B cell (primary cell): ENCODE measurements around the gene KRTAP5-10. TPM values are rescaled to one million over a fixed set of nuclear protein-coding genes. Genes with fewer than 3 reads are reported as not detected.
"Not testable (repeated sequence)": the region's sequence is repeated elsewhere in the genome, so short reads cannot be mapped to it uniquely, and the experiment has no call there.

Experiments used
- ATAC-seq: fragments of 200-7000 bp; cut with Tn5 transposase; one replicate; pipeline ENCODE4 v1.10.0; 2021; ENCODE audit warnings: low read depth, mild to moderate bottlenecking, moderate number of reproducible peaks, moderate library complexity
- CTCF ChIA-PET: fragments of 350-600 bp; sonication (Branson Sonifier 250); formaldehyde crosslinking; loops from one replicate; lab custom pipeline; 2021; ENCODE audit warnings: antibody characterized with exemption, inconsistent platforms; lab: Charles Lee
- POLR2A ChIA-PET: fragments of 350-600 bp; sonication (Branson Sonifier 250); formaldehyde crosslinking; loops from one replicate; lab custom pipeline; 2021; ENCODE audit warnings: antibody characterized with exemption; lab: Charles Lee
- DNase-seq: peaks from one replicate; pipeline ENCODE4 v3.0.0; 2013
- H2AFZ ChIP-seq: 2 replicates; pipeline ENCODE4 v1.6.1; 2012; ENCODE audit warnings: mild to moderate bottlenecking, low read depth, low read length; ENCODE audit not compliant: insufficient read depth, poor library complexity, severe bottlenecking
- H3K27ac ChIP-seq, 2 donors: 1 replicate in 1 of 2; 2 replicates in 1 of 2; pipeline ENCODE4 v1.5.1; 2012 to 2013; ENCODE audit warnings: low read length in 2 of 2, mild to moderate bottlenecking in 2 of 2, moderate library complexity in 1 of 2
- H3K27me3 ChIP-seq, 4 experiments: fragments of 200-600 bp in 1 of 4; sonication (generic) in 1 of 4; replicated peaks in 1 of 4; 1 replicate in 2 of 4; 2 replicates in 2 of 4; pipeline versions ENCODE4 v1.6.1 to v1.7.0; 2013 to 2016; ENCODE audit warnings: low read length in 3 of 4, mild to moderate bottlenecking in 2 of 4, mixed read lengths in 1 of 4, moderate library complexity in 1 of 4; ENCODE audit not compliant: insufficient read depth in 4 of 4, control insufficient read depth in 3 of 4; ENCODE audit errors: control extremely low read depth in 1 of 4
- H3K36me3 ChIP-seq, 2 experiments: replicated peaks in 1 of 2; 1 replicate in 1 of 2; 2 replicates in 1 of 2; pipeline versions ENCODE4 v1.6.1 to v1.7.1; 2013; ENCODE audit warnings: low read length in 1 of 2; ENCODE audit not compliant: insufficient read depth in 2 of 2, control insufficient read depth in 1 of 2; ENCODE audit errors: control extremely low read depth in 1 of 2, extremely low read depth in 1 of 2
- H3K4me1 ChIP-seq, 2 donors: fragments of 200-600 bp in 1 of 2; sonication (generic) in 1 of 2; 1 replicate in 1 of 2; 2 replicates in 1 of 2; pipeline versions ENCODE4 v1.5.1 to v1.6.1; 2013 to 2017; ENCODE audit warnings: low read length in 2 of 2; ENCODE audit not compliant: control insufficient read depth in 2 of 2, insufficient read depth in 2 of 2
- H3K4me2 ChIP-seq: replicated peaks from 2 replicates; pipeline ENCODE3; 2012; ENCODE audit warnings: mild to moderate bottlenecking, low read depth, low read length; ENCODE audit not compliant: poor library complexity, severe bottlenecking
- H3K4me3 ChIP-seq, 5 experiments: fragments of 200-600 bp in 1 of 5; sonication (generic) in 1 of 5; 1 replicate in 3 of 5; 2 replicates in 2 of 5; pipeline versions ENCODE4 v1.5.1 to v1.7.0; 2011 to 2016; ENCODE audit warnings: low read length in 4 of 5, mild to moderate bottlenecking in 4 of 5, low read depth in 2 of 5, control low read depth in 1 of 5, moderate library complexity in 1 of 5; ENCODE audit not compliant: insufficient read depth in 1 of 5; ENCODE audit errors: control extremely low read depth in 1 of 5, extremely low read depth in 1 of 5
- H3K79me2 ChIP-seq: fragments of 200-600 bp; sonication (generic); one replicate; pipeline ENCODE4 v1.6.0; 2016; ENCODE audit warnings: low read length; ENCODE audit not compliant: control insufficient read depth, insufficient read depth
- H3K9ac ChIP-seq: fragments of 200-600 bp; sonication (generic); 2 replicates; pipeline ENCODE4 v1.6.1; 2017; ENCODE audit warnings: mild to moderate bottlenecking, low read length, moderate library complexity
- H3K9me3 ChIP-seq, 3 donors: one replicate each; pipeline versions ENCODE4 v1.6.1 to v1.7.1; 2013; ENCODE audit warnings: low read length in 2 of 3; ENCODE audit not compliant: control insufficient read depth in 2 of 3, insufficient read depth in 1 of 3; ENCODE audit errors: control extremely low read depth in 1 of 3
- H4K20me1 ChIP-seq: 2 replicates; pipeline ENCODE4 v1.6.0; 2012; ENCODE audit warnings: mild to moderate bottlenecking, low read length; ENCODE audit not compliant: insufficient read depth, control insufficient read depth, poor library complexity, severe bottlenecking
- H3K27ac Mint-ChIP-seq: one replicate; pipeline ENCODE4 v1.8.0; 2021; ENCODE audit warnings: mixed read lengths
- H3K27me3 Mint-ChIP-seq: one replicate; pipeline ENCODE4 v1.8.0; 2021; ENCODE audit warnings: mixed read lengths
- H3K4me1 Mint-ChIP-seq: one replicate; pipeline ENCODE4 v1.8.0; 2021; ENCODE audit warnings: mixed read lengths
- H3K4me3 Mint-ChIP-seq: one replicate; pipeline ENCODE4 v1.8.0; 2021; ENCODE audit warnings: mixed read lengths
- H3K9me3 Mint-ChIP-seq: one replicate; pipeline ENCODE4 v1.8.0; 2022; ENCODE audit warnings: mixed read lengths; ENCODE audit not compliant: insufficient read depth
- WGBS: methylation state at CpG from one replicate; pipeline ENCODE4 v1.1.5; 2013; ENCODE audit warnings: missing lambda C conversion rate; ENCODE audit not compliant: insufficient coverage; 5-methylcytosine and 5-hydroxymethylcytosine counted together
- intact Hi-C: fragments of 100-400 bp; cut with micrococcal nuclease; formaldehyde crosslinking; loops from one replicate; pipeline ENCODE4 v1.10.0; 2022
- polyA plus RNA-seq: library from polyadenylated mRNA; depleted of rRNA; stranded (reverse); fragments of >200 nt; gene quantifications from 2 replicates; pipeline ENCODE4 v1.2.3, GENCODE V29; 2012
- small RNA-seq: library from RNA; depleted of rRNA; stranded (forward); fragments of <200 nt; gene quantifications from one replicate; pipeline ENCODE3, GENCODE V24; 2012; ENCODE audit warnings: low replicate concordance, low read depth; ENCODE audit not compliant: insufficient read length
- total RNA-seq, 2 donors: library from RNA; stranded (reverse); fragments of 120-200 nt in 1 of 2; gene quantifications; 1 replicate in 1 of 2; 2 replicates in 1 of 2; pipeline versions ENCODE4 v1.2.3 to v1.2.4, GENCODE V29; 2013 to 2022

KRTAP5-10 gene
- total and polyA plus RNA-seq, 2 donors (not counting 1 experiment from before 2014, with no cell fraction given) = not detected

GRCh38 chr11:71614366-71614917 is 49.1 kb downstream of the KRTAP5-10 start:
- H3K4me1 Mint-ChIP-seq, H4K20me1 ChIP-seq, H3K27ac Mint-ChIP-seq, H3K9me3 Mint-ChIP-seq, H3K4me1 ChIP-seq, H3K79me2 ChIP-seq, H3K4me3 ChIP-seq, H3K36me3 ChIP-seq, DNase-seq, H3K4me3 Mint-ChIP-seq, intact Hi-C loops, ATAC-seq, H3K27me3 ChIP-seq, H3K9ac ChIP-seq, CTCF ChIA-PET, H2AFZ ChIP-seq, H3K4me2 ChIP-seq, POLR2A ChIA-PET, H3K9me3 ChIP-seq, H3K27ac ChIP-seq: not testable (repeated sequence)
- 82% methylated on average over 3 of the region's 15 CpGs for WGBS
- peaks cover 25% of the 10 kb centered on the region for H3K27me3 Mint-ChIP-seq

GRCh38 chr11:71615003-71615402 is 49.6 kb downstream of the KRTAP5-10 start:
- H3K4me2 ChIP-seq = not testable (repeated sequence)
- 90% methylated on average over 9 of the region's 12 CpGs for whole genome bisulfite sequencing

More at GRCh38 chr11:71615003-71615402, 49.6 kb downstream of the KRTAP5-10 start:
- H3K4me1 ChIP-seq, DNase-seq, H3K27ac ChIP-seq, ATAC-seq, H3K4me3 ChIP-seq, H3K27me3 ChIP-seq, H3K9me3 ChIP-seq, H3K4me3 Mint-ChIP-seq, H3K9me3 Mint-ChIP-seq, POLR2A ChIA-PET, H3K9ac ChIP-seq, intact Hi-C loops, CTCF ChIA-PET, H3K79me2 ChIP-seq, H3K27ac Mint-ChIP-seq, H3K36me3 ChIP-seq, H3K4me1 Mint-ChIP-seq, H4K20me1 ChIP-seq, H2AFZ ChIP-seq: not testable (repeated sequence)
- peaks cover 22% of the 10 kb centered on the region for H3K27me3 Mint-ChIP-seq

Small RNA genes within 50 kb of the gene (small RNA-seq; reads per million reads assigned to genes)
- gene AP000867.1 (not detected), gene KRTAP5-14P (not detected)

Other genes with a start within 250 kb of the KRTAP5-10 start
- gene DHCR7, start 117.2 kb upstream of the KRTAP5-10 start, total RNA-seq = 15.3 and 16.2 TPM in 2 replicates
- gene DHCR7, start 117.2 kb upstream of the KRTAP5-10 start, polyA plus RNA-seq = 6.9 and 12.1 TPM in 2 replicates
- gene NADSYN1, start 112.4 kb upstream of the KRTAP5-10 start, total RNA-seq = 222 and 223 TPM in 2 replicates
- gene NADSYN1, start 112.4 kb upstream of the KRTAP5-10 start, polyA plus RNA-seq = 146 and 153 TPM in 2 replicates
- 0.59 and 0.70 TPM in 2 replicates for gene KRTAP5-7, start 38.3 kb upstream of the KRTAP5-10 start, total RNA-seq
- 0.10 and 0.17 TPM in 2 replicates for gene KRTAP5-7, start 38.3 kb upstream of the KRTAP5-10 start, polyA plus RNA-seq
- gene KRTAP5-8, start 27.5 kb upstream of the KRTAP5-10 start, total RNA-seq = 0.49 TPM in 1 of 2 replicates, not detected in the other
- gene KRTAP5-8, start 27.5 kb upstream of the KRTAP5-10 start, polyA plus RNA-seq = 0.10 and 0.26 TPM in 2 replicates
- gene KRTAP5-9, start 17.1 kb upstream of the KRTAP5-10 start, total RNA-seq = 0.34 TPM in 1 of 2 replicates, not detected in the other
- 0.69 and 0.95 TPM in 2 replicates for gene KRTAP5-9, start 17.1 kb upstream of the KRTAP5-10 start, polyA plus RNA-seq
- not detected in 2 replicates for gene KRTAP5-11, start 17.3 kb downstream of the KRTAP5-10 start, total RNA-seq
- gene KRTAP5-11, start 17.3 kb downstream of the KRTAP5-10 start, polyA plus RNA-seq = not detected in 2 replicates